T47D (cell line): ENCODE data around the gene ZNF425.

Source experiments
- DNase-seq, 2 experiments: peaks; one replicate each; pipeline versions ENCODE4 v3.0.0 to v3.0.0-alpha.2; 2011 to 2012; ENCODE audit warnings: low read depth in 1 of 2, low spot score in 1 of 2
- JUND ChIP-seq: IDR thresholded peaks from 2 replicates; pipeline ENCODE4 v1.6.1; 2012; ENCODE audit warnings: low read depth
- in situ Hi-C: cut with HindIII; loops from 2 replicates; pipeline ENCODE4 v1.10.0; 2016; ENCODE audit warnings: low sequenced_read_pairs, low pct_unique_long_range_greater_than_20kb

ZNF425 gene, protein sequence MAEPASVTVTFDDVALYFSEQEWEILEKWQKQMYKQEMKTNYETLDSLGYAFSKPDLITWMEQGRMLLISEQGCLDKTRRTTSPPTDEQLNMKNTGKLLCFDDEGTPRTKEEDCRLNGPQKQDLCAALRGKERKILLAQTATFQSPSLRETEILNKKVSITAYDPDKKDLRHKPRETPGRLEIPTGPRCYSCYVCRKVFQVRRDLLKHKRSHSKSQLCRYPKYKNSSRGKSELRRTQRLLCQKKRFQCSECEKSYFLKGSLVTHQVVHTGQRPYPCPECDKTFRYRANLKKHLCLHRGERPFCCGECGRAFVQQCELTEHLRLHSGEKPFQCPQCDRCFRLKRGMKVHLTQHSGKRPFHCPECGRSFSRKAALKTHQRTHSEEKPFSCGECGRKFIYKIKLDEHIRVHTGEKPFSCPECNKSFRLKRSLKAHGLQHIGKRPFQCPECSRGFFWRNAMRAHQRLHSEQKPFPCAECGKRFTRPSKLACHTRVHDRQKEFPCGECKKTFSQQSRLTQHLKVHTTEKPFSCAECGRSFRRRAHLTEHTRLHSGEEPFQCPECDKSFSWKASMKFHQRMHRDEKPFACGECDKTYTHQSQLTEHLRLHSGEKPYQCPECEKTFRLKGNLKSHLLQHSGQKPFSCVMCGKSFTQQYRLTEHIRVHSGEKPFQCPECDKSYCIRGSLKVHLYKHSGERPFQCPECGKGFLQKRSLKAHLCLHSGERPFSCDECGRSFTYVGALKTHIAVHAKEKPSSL

DNA sequence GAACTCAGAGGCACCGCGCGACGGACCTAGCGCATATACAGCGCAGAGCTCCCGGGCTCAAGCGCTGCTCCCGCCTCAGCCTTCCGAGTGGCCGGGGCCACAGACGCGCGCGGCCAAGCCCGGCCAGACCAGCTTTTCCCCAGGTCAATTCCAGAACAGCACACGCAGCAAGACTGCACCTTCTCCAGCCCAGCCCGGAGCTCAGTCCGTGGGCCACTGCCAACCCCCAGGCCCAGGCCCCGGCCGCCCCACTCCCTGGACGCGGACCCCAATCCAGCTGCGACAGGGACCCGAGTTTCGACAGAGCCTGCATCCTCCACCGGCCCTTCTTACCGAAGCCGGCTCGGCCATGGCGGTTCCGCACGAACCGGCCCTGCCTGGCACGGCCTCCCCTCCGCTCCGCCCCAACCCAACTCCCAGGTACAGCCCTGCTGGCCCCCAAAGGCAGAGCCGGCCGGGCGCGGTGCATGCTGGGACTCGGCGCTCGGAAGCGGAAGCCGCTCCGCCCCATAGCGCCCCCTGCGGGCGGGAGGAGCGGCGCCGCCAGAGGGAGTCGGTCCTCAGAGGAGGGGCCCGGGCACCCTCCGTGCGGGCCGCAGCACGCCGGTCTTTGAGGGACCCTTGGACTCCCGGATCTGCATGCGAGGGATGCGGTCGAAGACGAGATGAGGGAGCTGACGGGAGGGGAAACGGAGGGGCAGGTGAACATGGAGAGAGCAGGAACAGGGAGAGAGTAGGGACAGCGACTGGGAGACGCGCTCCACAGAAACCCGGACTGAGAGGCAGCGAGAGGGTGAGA is at the start of gene ZNF425:
ZNF425 (minus strand) TSS at position 462 of the 799 bp plus-strand sequence; CDS start at position 351, 111 bp downstream.
- peak; percentile 77 to 92 for DNase-seq
- in situ Hi-C loops: no loop called here
- no peak for TF ChIP-seq JUND

GRCh38 chr7:149175150-149175549 is 49.0 kb upstream of the ZNF425 start:
- no peak for DNase-seq
- no peak for TF ChIP-seq JUND
- in situ Hi-C loops: no loop called here

DNA sequence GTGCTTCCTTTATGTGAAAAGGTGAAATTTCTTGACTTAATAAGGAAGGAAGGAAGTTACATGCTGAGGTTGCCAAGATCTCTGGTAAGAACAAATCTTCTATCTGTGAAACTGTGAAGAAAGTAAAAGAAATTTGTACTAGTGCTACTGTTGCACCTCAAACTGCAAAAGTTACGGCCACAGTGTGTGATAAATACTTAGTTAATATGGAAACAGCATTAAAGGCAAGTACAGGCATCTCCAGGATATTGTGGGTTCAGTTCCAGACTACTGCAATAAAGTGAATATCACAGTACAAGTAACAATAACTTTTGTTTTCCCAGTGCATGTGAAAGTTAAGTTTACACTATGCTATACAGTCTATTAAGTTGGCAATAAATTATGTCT is 46.4 kb upstream of the ZNF425 start:
- no peak for DNase-seq
- in situ Hi-C loops: no loop called here
- TF ChIP-seq JUND: no peak

DNA sequence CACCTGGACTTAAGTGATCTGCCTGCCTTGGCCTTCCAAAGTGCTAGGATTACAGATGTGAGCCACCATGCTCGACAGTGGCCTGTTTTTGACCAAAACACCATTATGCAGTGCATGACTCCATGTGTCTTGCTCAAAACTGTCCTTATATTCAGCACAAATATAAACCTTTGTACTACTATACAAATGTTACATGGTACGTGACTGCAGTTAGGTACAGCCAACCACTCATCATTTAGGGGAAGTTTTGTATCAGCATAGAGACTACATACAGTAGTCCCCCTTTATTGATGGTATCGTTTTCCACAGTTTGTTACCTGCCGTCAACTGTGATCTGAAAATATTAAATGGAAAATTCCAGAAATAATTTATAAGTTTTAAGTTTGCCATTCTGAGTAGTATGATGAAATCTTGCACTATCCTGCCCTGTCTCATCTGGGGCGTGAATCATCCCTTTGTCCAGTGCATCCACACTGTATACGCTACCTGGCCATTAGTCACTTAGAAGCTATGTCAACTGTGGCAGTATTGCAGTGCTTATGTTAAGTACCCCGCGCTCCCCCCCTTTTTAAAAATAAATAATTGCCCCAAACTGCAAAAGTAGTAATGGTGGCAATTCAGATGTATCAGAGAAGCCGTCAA is 45.9 kb upstream of the ZNF425 start:
- DNase-seq: no peak
- in situ Hi-C loops: no loop called here

DNA sequence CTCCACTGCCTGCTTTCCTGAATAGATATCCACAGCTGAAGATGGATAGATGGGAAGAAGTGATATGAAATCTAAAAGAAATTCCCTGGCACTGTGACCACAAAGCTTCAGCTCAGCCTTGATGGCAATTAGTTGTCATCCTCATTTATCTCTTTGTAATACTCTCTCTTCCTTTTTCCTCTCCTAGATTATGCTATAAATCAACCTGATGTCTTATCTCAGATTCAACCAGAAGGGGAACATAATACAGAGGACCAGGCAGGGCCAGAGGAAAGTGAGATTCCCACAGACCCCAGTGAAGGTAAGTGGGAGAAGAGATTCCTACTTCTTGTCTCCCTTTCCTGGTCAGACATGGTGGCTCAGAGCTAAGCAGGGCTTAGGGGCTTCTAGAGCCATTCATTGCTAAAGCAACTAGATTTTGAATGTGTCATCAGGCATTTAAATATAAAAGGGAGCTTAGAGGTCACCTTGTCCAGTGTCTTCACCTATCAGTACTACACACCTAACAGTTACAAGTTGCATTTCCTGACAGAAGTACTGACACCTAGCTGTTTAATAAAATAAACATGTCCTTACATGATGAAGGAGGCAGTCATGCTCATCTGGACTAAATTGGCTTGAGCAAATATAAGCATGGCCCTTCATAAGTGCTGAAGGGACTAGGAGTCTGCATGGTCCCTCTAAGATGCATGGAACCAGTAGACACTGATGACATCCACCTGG is 40.7 kb upstream of the ZNF425 start:
- DNase-seq: no peak
- TF ChIP-seq JUND: no peak
- in situ Hi-C loops: no loop called here

More for the DNA sequence above, 45.9 kb upstream of the ZNF425 start:
- TF ChIP-seq JUND: no peak

GRCh38 chr7:149166142-149166541 is 40.0 kb upstream of the ZNF425 start:
- in situ Hi-C loops: no loop called here
- no peak for TF ChIP-seq JUND

GRCh38 chr7:149161241-149161848 is 35.2 kb upstream of the ZNF425 start:
- no peak for DNase-seq
- in situ Hi-C loops: no loop called here
- no peak for TF ChIP-seq JUND

More at GRCh38 chr7:149166142-149166541, 40.0 kb upstream of the ZNF425 start:
- no peak for DNase-seq

- TF ChIP-seq JUND: no peak
- no peak for DNase-seq
- in situ Hi-C loops: no loop called here
Observed at GRCh38 chr7:149156898-149157297, 30.8 kb upstream of the ZNF425 start.

- in situ Hi-C loops: no loop called here
- no peak for TF ChIP-seq JUND
Observed at GRCh38 chr7:149154056-149154455, 27.9 kb upstream of the ZNF425 start.

GRCh38 chr7:149153346-149153745 is 27.2 kb upstream of the ZNF425 start:
- in situ Hi-C loops: no loop called here
- no peak for TF ChIP-seq JUND
- no peak for DNase-seq

More at GRCh38 chr7:149154056-149154455, 27.9 kb upstream of the ZNF425 start:
- DNase-seq: peak in 1 of 2 experiments; percentile 68

DNA sequence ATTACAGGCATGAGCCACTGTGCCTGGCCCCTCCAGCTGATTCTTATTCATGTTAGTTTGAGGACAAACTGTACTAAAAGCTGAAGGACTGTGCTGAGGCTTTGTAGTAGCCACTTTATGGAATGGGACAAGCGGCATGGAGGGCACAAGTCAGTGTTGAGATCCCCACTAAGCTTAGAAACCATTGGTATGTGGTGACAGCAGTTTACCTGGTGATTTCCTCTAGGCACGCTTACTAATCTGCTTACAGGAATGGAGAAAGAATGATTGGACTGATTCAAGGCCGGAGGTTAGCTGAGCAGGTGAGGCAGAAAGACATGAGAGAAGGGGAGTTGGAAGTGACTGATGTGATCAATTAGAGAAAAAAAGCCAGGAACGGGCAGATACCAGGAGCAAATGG is 24.9 kb upstream of the ZNF425 start:
- TF ChIP-seq JUND: no peak
- in situ Hi-C loops: no loop called here

More for the DNA sequence above, 24.9 kb upstream of the ZNF425 start:
- no peak for DNase-seq
